ENCODE data around the gene GFPT1. TPM values are rescaled to one million over a fixed set of nuclear protein-coding genes. Genes with fewer than 3 reads are reported as not detected.

GFPT1 gene
- total and polyA plus RNA-seq, 9 of the 15 experiments (the other 6 are each of a cell fraction or from before 2014, with no cell fraction given): 6.6 to 38.3 (median 15.9) TPM

GRCh38 chr2:69389271-69389670 lies 2.2 kb upstream of the GFPT1 start:
- Histone ChIP-seq H3K4me2 (ENCODE audit: insufficient read depth, low read length) (no peak overlapping the region), H3K9me3 (replicated peaks; ENCODE audit: control insufficient read depth, insufficient read depth, low read depth, low read length) (no peaks in the 10 kb centered on the region), H4K20me1 (replicated peaks; ENCODE audit: control insufficient read depth, insufficient read depth, low read length) (no peaks in the 10 kb centered on the region), H2AFZ (ENCODE audit: low read depth, low read length) (no peak overlapping the region), H3K36me3 (ENCODE audit: control insufficient read depth, insufficient read depth, low read length) (no peaks in the 10 kb centered on the region; the same call in 2 of the 3 replicates), H3K9ac (ENCODE audit: insufficient read depth in 1 of 2, low read depth in 2 of 2, low read length in 2 of 2) (no peak overlapping the region), H3K79me2 (ENCODE audit: control insufficient read depth, insufficient read depth, low read length) (peaks cover 39% of the 10 kb centered on the region), H3K4me1 (replicated peaks in 1 of 2; ENCODE audit: control insufficient read depth in 2 of 2, insufficient read depth in 2 of 2, low read length in 2 of 2) (peaks cover 6 to 9% of the 10 kb centered on the region in 2 experiments), H3K9me1 (ENCODE audit: control insufficient read depth, insufficient read depth, low read length) (no peaks in the 10 kb centered on the region), H3K4me3 (no peak overlapping the region), H3K27me3 (ENCODE audit: control insufficient read depth in 2 of 2, insufficient read depth in 2 of 2, low read length in 2 of 2) (no peaks in the 10 kb centered on the region), H3K27ac (ENCODE audit: extremely low read depth, low read depth, low read length) (no peak overlapping the region)
- FAIRE-seq: no peak
- ATAC-seq: no peak
- POLR2A ChIA-PET: interaction anchor here (0.7 to 2.3 kb wide), 6 partner anchors 9 to 1269 kb away, joined by 3 to 12 read pairs (median 4); no protein-coding TSS in a partner anchor
- no peak for DNase-seq (ENCODE audit: extremely low read depth in 1 of 4, low spot score in 3 of 4)
- intact Hi-C loops (cut with micrococcal nuclease): no loop called here
- no TSS peak for BruUV-seq (replicated peaks)
- in situ Hi-C loops (cut with MboI): no loop called here
- CTCF ChIA-PET (ENCODE audit: low intra/inter-chr PET ratio): interaction anchor here (0.7 kb wide), 1 partner anchor 113 kb away, joined by 4 read pairs; no protein-coding TSS in a partner anchor
- 83% methylated on average over 3 of the region's 3 CpGs for WGBS (ENCODE audit: insufficient coverage, low coverage, missing lambda C conversion rate)
- TF ChIP-seq PHB2 (IDR thresholded peaks at IDR 0.05; ENCODE audit: low read depth) (no peak), ZNF830 (CRISPR knock-in tag; IDR thresholded peaks at IDR 0.05) (no peak), POLR2AphosphoS2 (IDR thresholded peaks at IDR 0.05; ENCODE audit: low read length) (no peak), HEY1 (CRISPR knock-in tag; IDR thresholded peaks at IDR 0.05; ENCODE audit: borderline replicate concordance) (no peak), NCOA1 (IDR thresholded peaks at IDR 0.05; ENCODE audit: low read depth) (no peak), PHTF2 (CRISPR knock-in tag; IDR thresholded peaks at IDR 0.05) (no peak), TFE3 (CRISPR knock-in tag; IDR thresholded peaks at IDR 0.05) (no peak)
